ENCODE measurements around the gene CEP162. TPM values are rescaled to one million over a fixed set of nuclear protein-coding genes. Genes with fewer than 3 reads are reported as not detected.
"Not testable (repeated sequence)": the region's sequence is repeated elsewhere in the genome, so short reads cannot be mapped to it uniquely, and the experiment has no call there.

The CEP162 gene
- total RNA-seq, 2 donors from 2014 or later = 4.5 to 13.1 TPM

DNA sequence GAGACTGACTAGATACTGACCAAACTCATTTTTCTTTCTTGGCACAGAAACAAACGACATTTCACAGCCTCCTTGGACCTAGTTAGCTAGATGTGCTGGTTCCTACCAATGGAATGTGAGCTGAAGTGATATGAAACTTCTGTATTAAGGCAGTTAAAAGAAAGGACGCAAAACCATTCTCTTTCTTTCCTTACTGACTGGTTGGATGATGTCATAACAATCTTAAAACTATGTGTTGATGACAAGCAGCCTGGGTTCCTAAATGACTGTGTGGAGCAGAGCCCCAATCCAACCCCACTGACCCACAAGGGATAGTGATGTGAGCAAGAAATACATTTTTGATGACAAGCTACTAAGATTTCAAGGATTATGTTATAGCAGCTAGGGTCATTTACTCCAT lies 35.6 kb downstream of the CEP162 start:
- Histone ChIP-seq H3K36me3 (no peaks in the 10 kb centered on the region), H3K4me3 (no peak overlapping the region), H3K4me1 (replicated peaks) (no peaks in the 10 kb centered on the region), H3K9me3 (no peaks in the 10 kb centered on the region), H3K27me3 (replicated peaks; ENCODE audit: insufficient read depth) (no peaks in the 10 kb centered on the region), H3K27ac (no peak overlapping the region)
- no peak for DNase-seq (ENCODE audit: low spot score)
- no peak for TF ChIP-seq POLR2AphosphoS5 (IDR thresholded peaks at IDR 0.05)
- no peak for TF ChIP-seq POLR2A (IDR thresholded peaks at IDR 0.05)
- TF ChIP-seq, protein P1, sequence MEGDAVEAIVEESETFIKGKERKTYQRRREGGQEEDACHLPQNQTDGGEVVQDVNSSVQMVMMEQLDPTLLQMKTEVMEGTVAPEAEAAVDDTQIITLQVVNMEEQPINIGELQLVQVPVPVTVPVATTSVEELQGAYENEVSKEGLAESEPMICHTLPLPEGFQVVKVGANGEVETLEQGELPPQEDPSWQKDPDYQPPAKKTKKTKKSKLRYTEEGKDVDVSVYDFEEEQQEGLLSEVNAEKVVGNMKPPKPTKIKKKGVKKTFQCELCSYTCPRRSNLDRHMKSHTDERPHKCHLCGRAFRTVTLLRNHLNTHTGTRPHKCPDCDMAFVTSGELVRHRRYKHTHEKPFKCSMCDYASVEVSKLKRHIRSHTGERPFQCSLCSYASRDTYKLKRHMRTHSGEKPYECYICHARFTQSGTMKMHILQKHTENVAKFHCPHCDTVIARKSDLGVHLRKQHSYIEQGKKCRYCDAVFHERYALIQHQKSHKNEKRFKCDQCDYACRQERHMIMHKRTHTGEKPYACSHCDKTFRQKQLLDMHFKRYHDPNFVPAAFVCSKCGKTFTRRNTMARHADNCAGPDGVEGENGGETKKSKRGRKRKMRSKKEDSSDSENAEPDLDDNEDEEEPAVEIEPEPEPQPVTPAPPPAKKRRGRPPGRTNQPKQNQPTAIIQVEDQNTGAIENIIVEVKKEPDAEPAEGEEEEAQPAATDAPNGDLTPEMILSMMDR (IDR thresholded peaks at IDR 0.05) = no peak
- intact Hi-C loops (cut with DNase I) = no loop called here
- 95% methylated on average over 2 of the region's 2 CpGs for WGBS

DNA sequence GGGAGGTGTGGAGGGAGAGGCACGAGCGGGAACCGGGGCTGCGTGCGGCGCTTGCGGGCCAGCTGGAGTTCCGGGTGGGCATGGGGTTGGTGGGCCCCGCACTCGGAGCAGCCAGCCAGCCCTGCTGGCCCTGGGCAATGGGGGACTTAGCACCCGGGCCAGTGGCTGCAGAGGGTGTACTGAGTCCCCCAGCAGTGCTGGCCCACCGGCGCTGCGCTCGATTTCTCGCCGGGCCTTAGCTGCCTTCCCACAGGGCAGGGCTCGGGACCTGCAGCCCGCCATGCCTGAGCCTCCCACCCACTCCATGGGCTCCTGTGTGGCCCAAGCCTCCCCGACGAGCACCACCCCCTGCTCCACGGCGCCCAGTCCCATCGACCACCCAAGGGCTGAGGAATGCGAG lies 38.1 kb downstream of the CEP162 start:
- H3K27ac ChIP-seq; H3K4me1 ChIP-seq (replicated peaks); DNase-seq (ENCODE audit: low spot score); H3K27me3 ChIP-seq (replicated peaks; ENCODE audit: insufficient read depth); H3K36me3 ChIP-seq; intact Hi-C loops (cut with DNase I); H3K9me3 ChIP-seq; H3K4me3 ChIP-seq: not testable (repeated sequence)
- 96% methylated on average over 11 of the region's 25 CpGs for WGBS

DNA sequence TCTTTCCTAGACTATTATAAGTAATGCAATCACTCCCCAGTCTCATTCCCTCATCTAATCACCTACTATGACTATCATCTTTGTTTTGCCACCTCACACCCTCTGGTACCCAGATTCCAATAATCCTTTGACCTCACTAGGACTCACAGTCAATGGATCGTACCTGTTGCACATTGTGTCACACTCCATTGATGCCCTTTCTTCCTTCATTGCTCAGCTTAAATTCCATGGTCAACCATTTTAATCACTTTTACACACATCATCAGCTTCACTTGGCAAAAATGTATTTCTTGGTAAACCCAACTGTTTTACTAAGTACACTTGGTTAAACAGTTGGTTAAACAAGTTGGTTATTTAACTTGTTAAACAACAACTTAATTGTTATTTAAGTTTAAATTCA lies 44.0 kb downstream of the CEP162 start:
- intact Hi-C loops (cut with DNase I) = no loop called here
- Histone ChIP-seq H3K4me1 (replicated peaks) (no peaks in the 10 kb centered on the region), H3K9me3 (no peaks in the 10 kb centered on the region), H3K36me3 (no peaks in the 10 kb centered on the region), H3K27me3 (replicated peaks; ENCODE audit: insufficient read depth) (no peaks in the 10 kb centered on the region), H3K27ac (no peak overlapping the region), H3K4me3 (no peak overlapping the region)
- DNase-seq (ENCODE audit: low spot score) = no peak
- no peak for TF ChIP-seq POLR2AphosphoS5 (IDR thresholded peaks at IDR 0.05)
- TF ChIP-seq POLR2A (IDR thresholded peaks at IDR 0.05) = no peak
- TF ChIP-seq, protein P1 (IDR thresholded peaks at IDR 0.05) = no peak
- 100% methylated on average over 1 of the region's 1 CpG for WGBS

DNA sequence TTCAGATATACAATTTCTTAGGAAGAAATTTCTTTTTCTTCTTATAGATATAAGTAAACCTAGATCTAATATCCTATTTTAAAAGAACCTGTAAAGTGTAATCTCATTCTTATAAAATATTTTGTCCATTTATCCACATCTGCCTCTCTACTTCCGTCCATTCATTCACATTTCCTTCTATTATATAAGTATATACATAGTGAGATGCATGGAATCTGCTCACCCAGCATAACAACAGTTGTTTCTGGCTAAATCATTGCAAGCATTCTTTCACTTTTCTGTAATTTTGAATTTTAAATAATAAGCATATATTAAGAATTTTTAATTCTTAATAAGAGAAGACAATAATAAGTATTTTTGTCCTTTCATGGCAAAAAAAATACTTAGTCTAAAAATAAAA lies 45.4 kb downstream of the CEP162 start:
- TF ChIP-seq, protein P1 (IDR thresholded peaks at IDR 0.05) = no peak
- TF ChIP-seq POLR2AphosphoS5 (IDR thresholded peaks at IDR 0.05) (no peak), POLR2A (IDR thresholded peaks at IDR 0.05) (no peak)
- no peaks in the 10 kb centered on the region for H3K27me3 ChIP-seq (replicated peaks; ENCODE audit: insufficient read depth)
- no peak overlapping the region for H3K4me3 ChIP-seq
- WGBS = 91% methylated on average over 1 of the region's 1 CpG
- no peaks in the 10 kb centered on the region for H3K36me3 ChIP-seq
- no peaks in the 10 kb centered on the region for H3K9me3 ChIP-seq
- no peaks in the 10 kb centered on the region for H3K4me1 ChIP-seq (replicated peaks)
- no peak overlapping the region for H3K27ac ChIP-seq
- intact Hi-C loops (cut with DNase I) = no loop called here
- DNase-seq (ENCODE audit: low spot score) = no peak

DNA sequence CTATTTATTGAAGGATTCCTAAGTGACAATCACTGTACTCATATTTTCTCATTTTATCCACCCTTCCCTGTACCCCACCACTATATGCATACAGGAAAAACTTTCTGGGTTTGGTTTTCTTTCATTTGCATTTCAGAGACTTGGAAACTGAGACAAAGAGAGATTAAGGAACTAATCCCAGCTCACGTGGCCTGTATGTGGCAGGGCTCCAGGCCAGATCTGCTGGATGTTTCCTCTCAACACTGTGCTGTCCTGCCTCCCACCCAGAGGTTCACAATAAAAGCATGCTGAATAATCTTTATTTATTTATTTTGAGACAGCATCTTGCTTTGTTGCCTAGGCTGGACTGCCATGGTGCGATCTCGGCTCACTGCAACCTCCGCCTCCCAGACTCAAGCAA lies 50.2 kb downstream of the CEP162 start:
- no peaks in the 10 kb centered on the region for H3K9me3 ChIP-seq
- TF ChIP-seq, protein P1 (IDR thresholded peaks at IDR 0.05) = no peak
- TF ChIP-seq POLR2A (IDR thresholded peaks at IDR 0.05) (no peak), POLR2AphosphoS5 (IDR thresholded peaks at IDR 0.05) (no peak)
- no peak overlapping the region for H3K27ac ChIP-seq
- no peak for DNase-seq (ENCODE audit: low spot score)
- intact Hi-C loops (cut with DNase I) = no loop called here
- no peaks in the 10 kb centered on the region for H3K4me1 ChIP-seq (replicated peaks)
- 86% methylated on average over 4 of the region's 4 CpGs for WGBS
- no peaks in the 10 kb centered on the region for H3K27me3 ChIP-seq (replicated peaks; ENCODE audit: insufficient read depth)
- H3K36me3 ChIP-seq = no peaks in the 10 kb centered on the region
- no peak overlapping the region for H3K4me3 ChIP-seq
